ENCODE measurements around the gene SPIB.
"Not testable (repeated sequence)": the region's sequence is repeated elsewhere in the genome, so short reads cannot be mapped to it uniquely, and the experiment has no call there.

SPIB gene

DNA sequence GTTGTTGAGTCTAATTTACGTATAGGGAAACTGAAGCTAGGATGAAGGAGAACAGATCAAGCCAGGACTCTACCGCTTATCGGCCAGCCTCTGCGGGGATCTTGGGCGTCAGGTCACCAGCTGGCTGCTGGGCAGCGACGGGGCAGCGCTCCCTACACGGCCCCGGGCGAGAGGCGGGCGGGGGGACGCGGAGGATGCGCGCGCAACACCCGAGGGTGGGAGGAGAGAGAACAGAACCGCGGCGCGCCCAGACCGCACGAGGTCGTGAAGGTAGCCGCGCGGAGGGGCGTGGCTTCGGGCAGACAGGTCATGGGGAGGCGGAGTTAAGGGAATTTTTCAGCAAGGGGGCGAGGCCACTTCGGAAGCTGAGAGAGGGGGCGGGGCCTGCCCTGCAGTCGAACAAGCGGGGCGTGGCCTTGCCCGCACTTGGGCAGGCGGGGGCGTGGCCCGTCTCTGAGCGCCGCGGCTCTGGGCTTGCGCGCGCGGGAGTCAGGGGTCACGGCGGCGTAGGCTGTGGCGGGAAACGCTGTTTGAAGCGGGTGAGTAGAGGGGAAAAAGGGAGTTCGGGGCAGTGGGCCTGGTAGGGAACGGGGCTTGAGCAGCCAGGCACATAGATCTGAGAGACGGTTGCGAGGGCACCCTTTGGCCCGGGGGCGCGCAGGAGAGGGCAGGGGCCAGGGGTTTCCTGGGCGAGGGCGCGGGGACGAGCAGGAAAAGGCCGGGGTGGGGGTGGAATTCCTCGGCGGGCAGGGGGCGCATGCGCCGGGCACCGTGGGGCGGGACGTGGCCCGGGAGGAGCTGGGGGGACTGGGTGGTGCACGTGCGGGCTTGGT, 34.7 kb upstream of the SPIB start, which contains the start of gene POLD1:
POLD1 (plus strand) TSS at position 496 of the 833 bp plus-strand sequence. CDS start 14,505 bp downstream, outside the sequence.
- TF ChIP-seq ZNF274 (IDR thresholded peaks at IDR 0.05; ENCODE audit: low read depth, low read length): no peak
- peak within 1 kb of the TSS; percentile 87 for H3K4me3 ChIP-seq (ENCODE audit: low read length)

GRCh38 chr19:50384685-50385535, 33.8 kb upstream of the SPIB start:
- H3K4me3 ChIP-seq (ENCODE audit: low read length): peak overlapping the region; percentile 87
- no peak for TF ChIP-seq ZNF274 (IDR thresholded peaks at IDR 0.05; ENCODE audit: low read depth, low read length)

DNA sequence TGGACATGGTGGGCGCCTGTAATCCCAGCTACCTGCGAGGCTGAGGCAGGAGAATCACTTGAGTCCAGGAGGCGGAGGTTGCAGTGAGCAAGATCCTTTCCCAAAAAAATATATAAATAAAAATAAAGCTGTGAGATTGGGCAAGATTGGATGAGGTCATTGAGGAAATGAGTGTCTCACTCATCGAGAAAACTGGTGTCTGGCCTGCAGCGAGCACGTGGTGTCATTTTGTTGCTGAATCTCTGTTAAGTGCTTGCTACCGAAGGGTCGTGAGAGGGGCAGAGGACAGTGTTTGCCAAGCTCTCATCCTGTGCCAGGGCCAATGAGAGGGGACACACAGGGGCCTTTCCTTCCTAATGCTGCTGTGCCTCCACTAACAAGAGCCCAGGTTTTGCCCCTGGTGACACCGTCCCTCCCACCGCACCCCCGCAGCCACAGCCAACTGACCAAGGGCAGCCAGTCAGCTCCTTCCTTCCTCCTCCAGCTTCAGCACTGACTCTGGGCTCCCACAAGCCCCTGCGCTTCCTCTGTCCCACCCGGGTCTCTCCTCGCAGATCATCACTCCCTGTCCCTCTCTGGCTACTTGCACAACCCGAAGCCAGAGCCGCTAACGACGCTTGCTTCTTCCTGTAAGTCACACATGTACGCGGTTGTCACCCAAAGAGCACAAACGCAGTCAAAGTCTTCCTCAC, 31.4 kb upstream of the SPIB start:
- no peak for TF ChIP-seq ZNF274 (IDR thresholded peaks at IDR 0.05; ENCODE audit: low read depth, low read length)
- no peak overlapping the region for H3K4me3 ChIP-seq (ENCODE audit: low read length)

GRCh38 chr19:50387868-50388245, 30.9 kb upstream of the SPIB start:
- H3K4me3 ChIP-seq (ENCODE audit: low read length): no peak overlapping the region
- TF ChIP-seq ZNF274 (IDR thresholded peaks at IDR 0.05; ENCODE audit: low read depth, low read length): no peak

GRCh38 chr19:50390295-50390694, 28.4 kb upstream of the SPIB start:
- H3K4me3 ChIP-seq (ENCODE audit: low read length): not testable (repeated sequence)

DNA sequence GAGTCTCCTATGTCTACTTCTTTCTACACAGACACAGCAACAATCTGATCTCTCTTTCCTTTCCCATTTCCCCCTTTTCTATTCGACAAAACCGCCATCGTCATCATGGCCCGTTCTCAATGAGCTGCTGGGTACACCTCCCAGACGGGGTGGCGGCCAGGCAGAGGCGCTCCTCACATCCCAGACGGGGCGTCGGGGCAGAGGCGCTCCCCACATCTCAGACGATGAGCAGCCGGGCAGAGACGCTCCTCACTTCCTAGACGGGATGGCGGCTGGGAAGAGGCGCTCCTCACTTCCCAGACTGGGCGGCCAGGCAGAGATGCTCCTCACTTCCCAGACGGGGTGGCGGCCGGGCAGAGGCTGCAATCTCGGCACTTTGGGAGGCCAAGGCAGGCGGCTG, 27.8 kb upstream of the SPIB start:
- not testable (repeated sequence) for H3K4me3 ChIP-seq (ENCODE audit: low read length)

GRCh38 chr19:50392759-50393158, 26.0 kb upstream of the SPIB start:
- H3K4me3 ChIP-seq (ENCODE audit: low read length): no peak overlapping the region

DNA sequence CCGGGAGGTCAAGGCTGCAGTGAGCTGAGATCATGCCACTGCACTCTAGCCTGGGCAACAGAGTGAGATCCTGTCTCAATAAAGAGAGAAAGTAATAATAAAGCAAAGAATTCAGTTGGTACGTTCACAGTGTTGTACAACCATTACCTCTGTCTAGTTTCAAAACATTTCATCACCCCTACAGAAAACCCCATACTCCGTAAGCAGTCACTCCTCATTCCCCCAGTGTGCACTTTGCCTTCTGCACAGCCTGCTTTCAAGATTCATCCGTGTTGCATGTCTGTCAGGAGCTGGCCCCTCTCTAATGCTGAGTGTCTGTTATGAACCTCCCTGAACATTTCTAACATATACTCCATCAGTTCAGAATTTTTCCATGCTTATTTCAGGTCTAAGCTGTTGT, 25.1 kb upstream of the SPIB start:
- H3K4me3 ChIP-seq (ENCODE audit: low read length): no peak overlapping the region
- TF ChIP-seq ZNF274 (IDR thresholded peaks at IDR 0.05; ENCODE audit: low read depth, low read length): no peak

More at GRCh38 chr19:50392759-50393158, 26.0 kb upstream of the SPIB start:
- TF ChIP-seq ZNF274 (IDR thresholded peaks at IDR 0.05; ENCODE audit: low read depth, low read length): no peak

DNA sequence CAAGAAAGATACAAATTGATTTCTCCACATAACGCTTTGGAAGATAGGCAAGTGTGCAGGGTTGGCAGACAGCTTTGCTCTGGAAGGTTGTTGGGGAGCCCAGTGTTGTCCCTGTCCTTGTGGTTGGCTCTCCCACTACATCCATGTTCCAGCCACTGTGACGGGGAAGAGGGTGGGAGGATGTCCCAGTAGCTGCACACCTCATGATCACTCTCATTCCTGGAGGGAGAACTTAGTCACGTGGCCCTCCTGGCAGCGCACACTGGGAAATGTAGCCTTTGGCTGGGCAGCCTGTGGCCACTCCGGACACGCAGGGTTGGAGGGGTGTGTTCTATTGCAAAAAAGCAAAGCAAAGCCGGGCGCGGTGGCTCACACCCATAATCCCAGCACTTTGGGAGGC, 24.7 kb upstream of the SPIB start:
- H3K4me3 ChIP-seq (ENCODE audit: low read length): no peak overlapping the region
- no peak for TF ChIP-seq ZNF274 (IDR thresholded peaks at IDR 0.05; ENCODE audit: low read depth, low read length)

- H3K4me3 ChIP-seq (ENCODE audit: low read length): no peak overlapping the region
- no peak for TF ChIP-seq ZNF274 (IDR thresholded peaks at IDR 0.05; ENCODE audit: low read depth, low read length)
These were observed 19.9 kb upstream of the SPIB start for GRCh38 chr19:50398675-50399367.

DNA sequence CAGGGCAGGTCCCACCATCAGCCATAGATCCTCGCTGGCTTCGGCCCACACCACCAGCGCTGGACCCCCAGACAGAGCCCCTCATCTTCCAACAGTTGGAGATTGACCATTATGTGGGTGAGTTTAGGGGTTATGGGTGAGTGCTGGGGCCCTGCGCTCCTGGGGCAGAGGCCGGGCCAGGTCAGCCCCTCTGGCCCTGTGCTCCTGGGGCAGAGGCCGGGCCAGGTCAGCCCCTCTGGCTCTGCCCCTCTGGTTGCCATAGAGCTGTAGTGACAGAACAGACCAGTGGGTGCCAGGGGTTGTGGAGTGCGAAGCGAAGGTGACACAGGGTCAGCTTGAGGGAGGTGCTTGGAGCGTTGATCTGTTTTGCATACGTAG, 19.4 kb upstream of the SPIB start:
- TF ChIP-seq ZNF274 (IDR thresholded peaks at IDR 0.05; ENCODE audit: low read depth, low read length): no peak
- no peak overlapping the region for H3K4me3 ChIP-seq (ENCODE audit: low read length)

DNA sequence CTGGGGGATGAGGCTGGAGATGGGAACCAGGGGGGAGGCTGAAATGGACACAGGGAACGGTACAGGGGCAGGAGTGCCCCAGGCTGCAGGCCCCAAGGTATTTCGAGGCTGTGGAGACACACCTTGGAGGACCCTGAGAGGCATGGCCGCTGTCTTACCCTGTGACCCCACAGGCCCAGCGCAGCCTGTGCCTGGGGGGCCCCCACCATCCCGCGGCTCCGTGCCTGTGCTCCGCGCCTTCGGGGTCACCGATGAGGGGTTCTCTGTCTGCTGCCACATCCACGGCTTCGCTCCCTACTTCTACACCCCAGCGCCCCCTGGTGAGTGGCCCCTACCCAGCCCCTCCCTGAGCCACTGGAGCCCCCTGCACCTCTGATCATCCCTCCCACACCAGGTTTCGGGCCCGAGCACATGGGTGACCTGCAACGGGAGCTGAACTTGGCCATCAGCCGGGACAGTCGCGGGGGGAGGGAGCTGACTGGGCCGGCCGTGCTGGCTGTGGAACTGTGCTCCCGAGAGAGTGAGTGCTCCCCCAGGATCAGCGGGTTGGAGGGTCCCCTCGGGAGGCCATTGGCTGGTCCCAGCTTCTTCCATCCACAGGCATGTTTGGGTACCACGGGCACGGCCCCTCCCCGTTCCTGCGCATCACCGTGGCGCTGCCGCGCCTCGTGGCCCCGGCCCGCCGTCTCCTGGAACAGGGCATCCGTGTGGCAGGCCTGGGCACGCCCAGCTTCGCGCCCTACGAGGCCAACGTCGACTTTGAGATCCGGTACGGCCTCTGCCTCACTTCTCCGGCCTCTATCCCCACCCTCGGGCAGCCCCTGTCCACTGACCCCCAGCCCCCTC, 16.9 kb upstream of the SPIB start:
- H3K4me3 ChIP-seq (ENCODE audit: low read length): no peak overlapping the region
- no peak for TF ChIP-seq ZNF274 (IDR thresholded peaks at IDR 0.05; ENCODE audit: low read depth, low read length)
